Activated CD4-positive, alpha-beta T cell treated with anti-CD3 and anti-CD28 coated beads for 36 hours (primary cell): Measurements from ENCODE around the gene PITPNC1. TPM values are rescaled to one million over a fixed set of nuclear protein-coding genes. Genes with fewer than 3 reads are reported as not detected.
A peak's percentile ranks its signal among the peaks of the same experiment; 100 is the strongest.

Experiments
- ATAC-seq: fragments of 200-7000 bp; cut with Tn5 transposase; one replicate; pipeline ENCODE4 v1.10.0; 2021; ENCODE audit warnings: mild to moderate bottlenecking, moderate library complexity
- CTCF ChIA-PET: fragments of 350-600 bp; sonication (Branson Sonifier 250); formaldehyde crosslinking; loops from one replicate; lab custom pipeline; 2021; ENCODE audit warnings: antibody characterized with exemption; lab: Charles Lee
- POLR2A ChIA-PET: fragments of 350-600 bp; sonication (Branson Sonifier 250); formaldehyde crosslinking; loops from one replicate; lab custom pipeline; 2021; ENCODE audit warnings: antibody characterized with exemption, inconsistent platforms; lab: Charles Lee
- DNase-seq: peaks from one replicate; pipeline ENCODE4 v3.0.0-alpha.2; 2020
- H3K27ac Mint-ChIP-seq: one replicate; pipeline ENCODE4 v1.8.0; 2021; ENCODE audit warnings: mixed read lengths
- H3K27me3 Mint-ChIP-seq: one replicate; pipeline ENCODE4 v1.8.0; 2021; ENCODE audit warnings: mixed read lengths
- H3K36me3 Mint-ChIP-seq: one replicate; pipeline ENCODE4 v1.8.0; 2021; ENCODE audit warnings: low read depth, mixed read lengths
- H3K4me1 Mint-ChIP-seq: one replicate; pipeline ENCODE4 v1.8.0; 2021; ENCODE audit warnings: mixed read lengths
- H3K4me3 Mint-ChIP-seq: one replicate; pipeline ENCODE4 v1.8.0; 2021; ENCODE audit warnings: mild to moderate bottlenecking, moderate library complexity, mixed read lengths
- H3K9me3 Mint-ChIP-seq: one replicate; pipeline ENCODE4 v1.8.0; 2021; ENCODE audit warnings: low read depth, mixed read lengths
- intact Hi-C, 2 experiments: fragments of 100-400 bp; cut with DNase I in 1 of 2; cut with micrococcal nuclease in 1 of 2; formaldehyde crosslinking; loops; one replicate each; pipeline versions ENCODE4 v1.14.2 to v1.15.1; 2022 to 2024; cut with DNase I, micrococcal nuclease
- total RNA-seq, 2 experiments: library from RNA; stranded (reverse); gene quantifications; one replicate each; pipeline ENCODE4 v1.2.3, GENCODE V29; 2021

PITPNC1 gene
- total RNA-seq, 2 experiments from 2014 or later, result 41.6 to 56.3 TPM

- Mint-ChIP-seq H3K9me3 (no peaks in the 10 kb centered on the region), H3K27me3 (no peaks in the 10 kb centered on the region), H3K27ac (peak overlapping the region; percentile 98), H3K4me3 (peak overlapping the region; percentile 76), H3K4me1 (peaks cover 80% of the 10 kb centered on the region), H3K36me3 (peaks cover 3% of the 10 kb centered on the region)
- intact Hi-C loops, result loop anchor here (1.0 to 10.0 kb wide), 8 partner anchors 9 to 814 kb away; no protein-coding TSS in a partner anchor
- ChIA-PET CTCF (interaction anchor here (0.6 to 5.1 kb wide), 23 partner anchors 8 to 857 kb away, joined by 3 to 31 read pairs (median 5); no protein-coding TSS in a partner anchor), POLR2A (interaction anchor here (0.5 to 1.8 kb wide), 16 partner anchors 9 to 277 kb away, joined by 3 to 18 read pairs (median 6); partner anchors contain the start of genes NOL11 and PITPNC1)
- ATAC-seq, result no peak
- no peak for DNase-seq
Measured at GRCh38 chr17:67440277-67441051, 63.4 kb downstream of the PITPNC1 start.

GRCh38 chr17:67441052-67441895 lies 64.2 kb downstream of the PITPNC1 start:
- Mint-ChIP-seq H3K27ac (peak overlapping the region; percentile 98), H3K36me3 (peaks cover 3% of the 10 kb centered on the region), H3K9me3 (no peaks in the 10 kb centered on the region), H3K27me3 (no peaks in the 10 kb centered on the region), H3K4me1 (peaks cover 80% of the 10 kb centered on the region), H3K4me3 (peak overlapping the region; percentile 76)
- ChIA-PET CTCF (interaction anchor here (0.6 to 5.1 kb wide), 24 partner anchors 9 to 183 kb away, joined by 3 to 31 read pairs (median 6); no protein-coding TSS in a partner anchor), POLR2A (interaction anchor here (0.5 to 1.8 kb wide), 18 partner anchors 9 to 1055 kb away, joined by 3 to 18 read pairs (median 5); partner anchors contain the start of gene PITPNC1)
- ATAC-seq (peak; percentile 91), DNase-seq (peak; percentile 85)
- intact Hi-C loops, result loop anchor here (1.0 to 10.0 kb wide), 8 partner anchors 9 to 814 kb away; no protein-coding TSS in a partner anchor

DNA sequence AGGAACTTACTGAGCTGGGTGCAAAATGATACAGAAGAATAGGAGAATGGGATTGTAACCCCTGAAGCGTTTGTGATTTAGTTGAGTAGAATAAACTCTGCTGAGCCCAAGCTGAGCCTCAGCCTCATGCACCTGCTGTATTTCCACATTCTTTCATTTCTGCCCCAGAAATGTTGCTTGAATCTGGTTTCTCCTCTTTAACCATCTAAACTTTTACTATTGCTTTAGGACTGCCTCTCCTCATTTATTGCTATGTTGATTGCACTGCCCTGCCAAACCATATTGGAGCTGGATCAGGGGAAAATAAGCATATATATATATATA lies 64.8 kb downstream of the PITPNC1 start:
- H3K9me3 Mint-ChIP-seq, result no peaks in the 10 kb centered on the region
- intact Hi-C loops, result loop anchor here (1.0 to 10.0 kb wide), 8 partner anchors 8 to 813 kb away; no protein-coding TSS in a partner anchor
- H3K27me3 Mint-ChIP-seq, result no peaks in the 10 kb centered on the region
- DNase-seq, result no peak
- peaks cover 3% of the 10 kb centered on the region for H3K36me3 Mint-ChIP-seq
- peak overlapping the region; percentile 76 for H3K4me3 Mint-ChIP-seq
- ChIA-PET CTCF (interaction anchor here (1.0 to 5.1 kb wide), 17 partner anchors 9 to 170 kb away, joined by 3 to 31 read pairs (median 8); no protein-coding TSS in a partner anchor), POLR2A (interaction anchor here (0.5 to 1.8 kb wide), 12 partner anchors 10 to 1054 kb away, joined by 3 to 18 read pairs (median 5); no protein-coding TSS in a partner anchor)
- H3K27ac Mint-ChIP-seq, result peak overlapping the region; percentile 98
- ATAC-seq, result no peak
- peaks cover 76% of the 10 kb centered on the region for H3K4me1 Mint-ChIP-seq

DNA sequence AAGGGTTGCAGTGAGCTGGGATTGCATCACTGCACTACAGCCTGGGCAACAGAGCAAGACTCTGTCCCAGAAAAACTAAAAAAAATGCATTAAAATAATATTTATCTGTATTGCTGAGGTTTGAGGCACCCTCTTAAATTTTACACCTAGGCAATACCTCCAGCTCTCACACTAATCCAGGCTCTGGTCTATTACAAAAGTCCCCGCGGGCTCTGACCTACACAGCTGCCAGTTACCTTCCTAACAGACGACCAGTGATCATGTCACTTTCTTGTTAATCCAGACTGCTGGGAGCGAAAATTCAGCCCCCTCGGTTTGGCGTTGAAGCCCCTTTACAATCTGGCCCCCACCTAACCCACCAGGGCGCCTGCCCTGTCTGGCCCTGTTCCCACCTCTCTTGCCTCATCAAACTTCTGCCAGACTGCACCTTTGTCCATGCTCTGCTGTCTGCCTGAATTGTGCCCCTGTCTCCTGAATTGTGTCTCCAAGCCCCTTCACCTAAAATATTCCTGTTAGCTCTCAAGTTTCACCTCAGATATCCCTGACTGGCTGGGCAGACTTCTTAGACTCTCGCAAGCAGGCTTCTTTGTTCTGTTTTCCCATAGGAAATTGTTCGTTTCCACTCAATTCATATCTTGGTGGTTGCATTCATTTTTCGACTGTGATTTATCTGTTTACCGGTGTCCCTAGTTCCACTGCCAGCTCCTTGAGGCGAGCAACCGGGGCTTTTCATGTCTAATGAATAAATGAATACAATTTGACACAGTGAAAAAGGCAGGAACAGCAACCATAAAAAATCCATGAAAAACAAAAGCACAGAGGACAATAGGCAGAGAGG lies 65.9 kb downstream of the PITPNC1 start:
- CTCF ChIA-PET, result interaction anchor here (0.6 to 5.1 kb wide), 14 partner anchors 9 to 221 kb away, joined by 3 to 31 read pairs (median 8); no protein-coding TSS in a partner anchor
- DNase-seq (no peak), ATAC-seq (no peak)
- Mint-ChIP-seq H3K27ac (peak overlapping the region; percentile 89), H3K27me3 (no peaks in the 10 kb centered on the region), H3K9me3 (no peaks in the 10 kb centered on the region), H3K4me1 (peaks cover 70% of the 10 kb centered on the region), H3K4me3 (no peak overlapping the region), H3K36me3 (peaks cover 2% of the 10 kb centered on the region)
- intact Hi-C loops, result loop anchor here in 1 of 2 experiments (10.0 kb wide), 1 partner anchor 812 kb away; no protein-coding TSS in a partner anchor
- POLR2A ChIA-PET, result interaction anchor here (1.0 kb wide), 1 partner anchor 53 kb away, joined by 3 read pairs; no protein-coding TSS in a partner anchor

DNA sequence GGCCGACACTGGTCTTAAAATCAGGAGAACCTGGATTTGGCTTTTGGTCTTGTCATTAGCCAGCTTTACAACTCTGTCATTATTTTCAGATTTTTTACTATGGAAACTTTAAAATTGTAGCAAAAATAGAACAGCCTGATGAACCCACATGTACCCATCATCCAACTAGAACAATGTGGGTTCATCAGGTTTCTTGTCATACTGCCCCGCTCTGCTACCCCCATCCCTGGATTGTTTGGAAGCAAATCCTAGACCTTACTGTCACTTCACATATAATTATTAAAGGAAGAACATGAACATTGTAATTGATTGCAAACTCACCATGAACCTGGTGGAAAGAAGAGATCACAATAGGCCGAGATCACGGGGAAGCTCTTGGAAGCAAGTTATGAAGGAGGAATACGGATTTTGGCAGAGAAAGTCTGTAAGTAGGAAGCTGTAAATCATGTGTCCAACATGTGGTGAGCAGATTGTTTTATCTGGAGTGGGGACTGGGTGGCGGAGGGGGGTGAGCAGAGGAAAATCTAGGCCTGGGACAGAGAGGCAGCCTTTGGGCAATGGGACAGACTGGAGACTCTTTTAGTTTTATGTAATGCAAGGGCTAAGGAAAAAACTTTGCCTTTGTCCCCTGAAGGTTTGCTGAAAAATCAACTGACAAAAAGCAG lies 67.0 kb downstream of the PITPNC1 start:
- H3K9me3 Mint-ChIP-seq, result no peaks in the 10 kb centered on the region

GRCh38 chr17:67448449-67448848 lies 71.4 kb downstream of the PITPNC1 start:
- Mint-ChIP-seq H3K27ac (peak overlapping the region; percentile 11), H3K4me1 (peaks cover 83% of the 10 kb centered on the region), H3K9me3 (peaks cover 2% of the 10 kb centered on the region), H3K36me3 (peaks cover 11% of the 10 kb centered on the region), H3K4me3 (no peak overlapping the region), H3K27me3 (no peaks in the 10 kb centered on the region)
- DNase-seq (no peak), ATAC-seq (no peak)
- ChIA-PET POLR2A (no interaction called here), CTCF (interaction anchor here (0.6 to 3.1 kb wide), 2 partner anchors 27 kb away, joined by 3 to 14 read pairs; no protein-coding TSS in a partner anchor)
- intact Hi-C loops, result loop anchor here in 1 of 2 experiments (10.0 kb wide), 1 partner anchor 806 kb away; no protein-coding TSS in a partner anchor

More for the DNA sequence above, 67.0 kb downstream of the PITPNC1 start:
- Mint-ChIP-seq H3K4me3 (no peak overlapping the region), H3K27ac (peak overlapping the region; percentile 45), H3K27me3 (no peaks in the 10 kb centered on the region), H3K36me3 (peaks cover 2% of the 10 kb centered on the region), H3K4me1 (peaks cover 71% of the 10 kb centered on the region)
- no peak for DNase-seq
- ChIA-PET CTCF (interaction anchor here (0.7 to 3.1 kb wide), 6 partner anchors 8 to 56 kb away, joined by 3 to 16 read pairs (median 4); no protein-coding TSS in a partner anchor), POLR2A (no interaction called here)
- ATAC-seq, result no peak
- intact Hi-C loops, result loop anchor here in 1 of 2 experiments (10.0 kb wide), 1 partner anchor 811 kb away; no protein-coding TSS in a partner anchor

DNA sequence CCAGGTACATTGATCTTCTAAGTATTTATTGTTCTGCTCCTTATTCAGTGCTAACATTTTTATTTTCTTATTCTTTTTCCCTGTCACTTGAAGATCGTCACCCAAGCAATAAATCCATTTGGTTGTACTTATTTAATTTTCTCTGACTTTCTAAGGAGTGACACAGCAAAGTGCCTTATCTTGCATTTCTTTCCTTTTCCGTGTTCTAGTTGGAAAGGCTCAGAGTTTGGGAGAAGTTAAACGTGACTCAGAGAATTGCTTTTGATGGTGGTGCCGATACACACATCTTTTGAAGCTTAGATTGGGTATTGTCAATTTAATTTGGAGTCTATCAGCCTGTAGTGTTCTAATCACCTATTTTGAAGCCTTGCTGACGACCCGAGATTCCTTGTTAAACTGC lies 72.0 kb downstream of the PITPNC1 start:
- intact Hi-C loops, result loop anchor here in 1 of 2 experiments (10.0 kb wide), 1 partner anchor 806 kb away; no protein-coding TSS in a partner anchor
- ATAC-seq, result no peak
- Mint-ChIP-seq H3K4me1 (peaks cover 86% of the 10 kb centered on the region), H3K9me3 (peaks cover 2% of the 10 kb centered on the region), H3K36me3 (peaks cover 11% of the 10 kb centered on the region), H3K4me3 (peak overlapping the region; percentile 42), H3K27me3 (no peaks in the 10 kb centered on the region), H3K27ac (peak overlapping the region; percentile 93)
- CTCF ChIA-PET, result interaction anchor here (0.6 to 3.2 kb wide), 6 partner anchors 8 to 206 kb away, joined by 3 to 16 read pairs (median 5); no protein-coding TSS in a partner anchor
- POLR2A ChIA-PET, result no interaction called here
- DNase-seq, result no peak

DNA sequence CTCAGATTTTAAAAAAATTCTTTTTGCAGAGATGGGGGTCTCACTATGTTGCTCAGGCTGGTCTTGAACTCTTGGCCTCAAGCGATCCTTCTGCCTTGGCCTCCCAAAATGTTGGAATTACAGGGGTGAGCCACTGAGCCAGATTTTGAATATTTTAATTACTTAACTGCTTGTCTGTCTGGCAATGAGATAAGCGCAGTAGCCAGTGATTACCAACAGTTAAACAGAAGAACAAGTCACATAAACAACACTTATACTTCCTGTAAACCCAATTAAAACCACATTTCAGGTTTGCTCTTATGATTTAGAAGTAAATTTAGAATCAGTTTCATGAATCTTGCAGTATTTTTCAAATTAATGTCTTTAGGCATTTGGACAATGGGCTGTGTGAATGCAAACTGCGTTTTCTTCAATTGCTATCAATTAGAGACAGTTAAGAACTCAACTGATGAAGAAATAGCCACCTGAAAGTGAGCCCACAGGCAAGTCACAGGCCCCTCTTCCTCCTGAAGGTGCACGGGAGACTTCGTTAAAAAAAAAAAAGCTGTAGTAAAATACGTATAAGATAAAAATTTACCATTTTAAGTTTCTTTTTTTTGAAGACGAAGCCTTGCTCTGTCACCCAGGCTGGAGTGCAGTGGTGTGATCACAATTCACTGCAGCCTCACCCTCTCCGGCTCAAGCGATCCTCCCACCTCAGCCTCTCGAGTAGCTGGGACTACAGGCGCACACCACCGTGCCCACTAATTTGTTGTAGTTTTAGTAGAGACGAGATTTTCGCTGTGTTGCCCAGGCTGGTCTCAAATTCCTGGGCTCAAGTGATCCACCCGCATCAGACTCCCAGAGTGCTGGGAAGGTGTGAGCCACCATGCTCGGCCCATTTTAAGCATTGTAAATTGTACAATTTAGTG lies 73.0 kb downstream of the PITPNC1 start:
- peak overlapping the region; percentile 93 for H3K27ac Mint-ChIP-seq
- H3K27me3 Mint-ChIP-seq, result no peaks in the 10 kb centered on the region
- peaks cover 2% of the 10 kb centered on the region for H3K9me3 Mint-ChIP-seq
- CTCF ChIA-PET, result interaction anchor here (0.7 to 3.2 kb wide), 6 partner anchors 9 to 137 kb away, joined by 3 to 16 read pairs (median 6); no protein-coding TSS in a partner anchor
- H3K4me1 Mint-ChIP-seq, result peaks cover 84% of the 10 kb centered on the region
- intact Hi-C loops, result loop anchor here (1.0 to 10.0 kb wide), 2 partner anchors 9 to 805 kb away; no protein-coding TSS in a partner anchor
- peaks cover 9% of the 10 kb centered on the region for H3K36me3 Mint-ChIP-seq
- ATAC-seq (no peak), DNase-seq (peak; percentile 35)
- POLR2A ChIA-PET, result interaction anchor here (0.6 kb wide), 1 partner anchor 26 kb away, joined by 4 read pairs; no protein-coding TSS in a partner anchor
- H3K4me3 Mint-ChIP-seq, result peak overlapping the region; percentile 42
